ENCODE results near the gene GPR32. TPM values are rescaled to one million over a fixed set of nuclear protein-coding genes. Genes with fewer than 3 reads are reported as not detected.

The GPR32 gene
- total RNA-seq, 1 donor from 2014 or later, result not detected

GRCh38 chr19:50722201-50723013 is 47.9 kb upstream of the GPR32 start:
- H3K36me3 Mint-ChIP-seq, result no peaks in the 10 kb centered on the region
- Histone ChIP-seq H3K9ac (no peak overlapping the region), H3K9me3 (ENCODE audit: low read depth) (no peaks in the 10 kb centered on the region), H3K4me1 (peaks cover 7% of the 10 kb centered on the region), H3K4me2 (no peak overlapping the region), H3K36me3 (no peaks in the 10 kb centered on the region), H3K27ac (no peak overlapping the region), H4K20me1 (ENCODE audit: low read depth) (peaks cover 12% of the 10 kb centered on the region), H2AFZ (replicated peaks) (no peak overlapping the region), H3K79me2 (ENCODE audit: low read depth) (no peaks in the 10 kb centered on the region), H3K27me3 (peaks cover 90% of the 10 kb centered on the region), H3F3A (ENCODE audit: low read depth) (peaks cover 14% of the 10 kb centered on the region), H3K4me3 (no peak overlapping the region)
- DNase-seq (ENCODE audit: low spot score), result no peak
- peak overlapping the region; percentile 74 for H3K4me3 Mint-ChIP-seq
- peaks cover 43% of the 10 kb centered on the region for H3K4me1 Mint-ChIP-seq
- H3K9me3 Mint-ChIP-seq, result no peaks in the 10 kb centered on the region
- no peak for TF ChIP-seq CTCF (IDR thresholded peaks at IDR 0.05)
- TF ChIP-seq EZH2 (IDR thresholded peaks at IDR 0.05), result no peak
- TF ChIP-seq EZH2phosphoT487 (IDR thresholded peaks at IDR 0.05), result no peak
- H3K27me3 Mint-ChIP-seq (ENCODE audit: insufficient read depth, low read depth), result peaks cover 26% of the 10 kb centered on the region
- no peak overlapping the region for H3K27ac Mint-ChIP-seq

GRCh38 chr19:50723069-50723468 is 47.2 kb upstream of the GPR32 start, which contains the start of gene CLEC11A:
CLEC11A (plus strand) TSS chr19:50723364; CDS start chr19:50723526, 162 bp downstream.
- TF ChIP-seq CTCF (IDR thresholded peaks at IDR 0.05) (no peak), EZH2 (IDR thresholded peaks at IDR 0.05) (no peak), EZH2phosphoT487 (IDR thresholded peaks at IDR 0.05) (no peak)
- no peak within 1 kb of the TSS for H3K27ac Mint-ChIP-seq

GRCh38 chr19:50723735-50724521 is 46.3 kb upstream of the GPR32 start:
- Histone ChIP-seq H3F3A (ENCODE audit: low read depth) (peaks cover 14% of the 10 kb centered on the region), H4K20me1 (ENCODE audit: low read depth) (peaks cover 2% of the 10 kb centered on the region), H3K9ac (no peak overlapping the region), H3K4me1 (no peaks in the 10 kb centered on the region), H3K27me3 (peaks cover 75% of the 10 kb centered on the region), H3K4me3 (peak overlapping the region; percentile 50), H3K27ac (no peak overlapping the region), H3K9me3 (ENCODE audit: low read depth) (no peaks in the 10 kb centered on the region), H3K4me2 (peak overlapping the region; percentile 66), H3K79me2 (ENCODE audit: low read depth) (no peaks in the 10 kb centered on the region), H2AFZ (replicated peaks) (peak overlapping the region; percentile 86), H3K36me3 (no peaks in the 10 kb centered on the region)
- H3K4me1 Mint-ChIP-seq, result peaks cover 50% of the 10 kb centered on the region
- H3K27me3 Mint-ChIP-seq (ENCODE audit: insufficient read depth, low read depth), result peaks cover 25% of the 10 kb centered on the region
- peak overlapping the region; percentile 91 for H3K4me3 Mint-ChIP-seq
- TF ChIP-seq CTCF (IDR thresholded peaks at IDR 0.05) (no peak), EZH2phosphoT487 (IDR thresholded peaks at IDR 0.05) (peak; percentile 21)
- no peaks in the 10 kb centered on the region for H3K36me3 Mint-ChIP-seq
- no peak overlapping the region for H3K27ac Mint-ChIP-seq
- no peak for DNase-seq (ENCODE audit: low spot score)
- no peaks in the 10 kb centered on the region for H3K9me3 Mint-ChIP-seq

More at GRCh38 chr19:50723069-50723468, 47.2 kb upstream of the GPR32 start, which contains the start of gene CLEC11A:
- Histone ChIP-seq H3K9me3 (ENCODE audit: low read depth) (no peaks in the 10 kb centered on the region), H3K79me2 (ENCODE audit: low read depth) (no peaks in the 10 kb centered on the region), H3F3A (ENCODE audit: low read depth) (peaks cover 14% of the 10 kb centered on the region), H3K27me3 (peaks cover 84% of the 10 kb centered on the region), H3K4me2 (peak within 1 kb of the TSS; percentile 66), H3K36me3 (no peaks in the 10 kb centered on the region), H2AFZ (replicated peaks) (no peak within 1 kb of the TSS), H3K27ac (no peak within 1 kb of the TSS), H3K4me1 (peaks cover 3% of the 10 kb centered on the region), H4K20me1 (ENCODE audit: low read depth) (peaks cover 5% of the 10 kb centered on the region), H3K4me3 (peak within 1 kb of the TSS; percentile 50), H3K9ac (no peak within 1 kb of the TSS)
- Mint-ChIP-seq H3K9me3 (no peaks in the 10 kb centered on the region), H3K27me3 (ENCODE audit: insufficient read depth, low read depth) (peaks cover 25% of the 10 kb centered on the region), H3K4me3 (peak within 1 kb of the TSS; percentile 91), H3K4me1 (peaks cover 45% of the 10 kb centered on the region), H3K36me3 (no peaks in the 10 kb centered on the region)
- DNase-seq (ENCODE audit: low spot score), result no peak

Measured in neural progenitor cell (in vitro differentiated cells).